SK-N-MC (cell line): ENCODE measurements around the gene MIB1.

Source experiments
- DNase-seq: peaks from one replicate; pipeline ENCODE4 v3.0.0-alpha.2; 2011; ENCODE audit warnings: low read depth, low spot score
- H3K27ac ChIP-seq: fragments of 200-600 bp; sonication (generic); 2 replicates; pipeline ENCODE4 v1.5.1; 2016; ENCODE audit warnings: mixed run types
- H3K36me3 ChIP-seq: fragments of 200-600 bp; sonication (generic); 2 replicates; pipeline ENCODE4 v1.6.1; 2017; ENCODE audit warnings: antibody characterized with exemption, low read length, mixed read lengths; ENCODE audit not compliant: insufficient read depth
- H3K4me3 ChIP-seq: fragments of 200-600 bp; sonication (generic); 2 replicates; pipeline ENCODE4 v1.5.1; 2016
- H3K9ac ChIP-seq: fragments of 200-600 bp; sonication (generic); 2 replicates; pipeline ENCODE4 v1.8.0; 2017; ENCODE audit warnings: mixed run types, mixed read lengths; ENCODE audit not compliant: insufficient read length
- H3K9me3 ChIP-seq: fragments of 200-600 bp; sonication (generic); 2 replicates; pipeline ENCODE4 v1.6.1; 2017; ENCODE audit warnings: low read depth, mild to moderate bottlenecking, antibody characterized with exemption, low read length, moderate library complexity, mixed read lengths
- EZH2 ChIP-seq: fragments of 200-600 bp; sonication (generic); IDR thresholded peaks from one replicate; pipeline ENCODE4 v1.6.1; 2017; ENCODE audit warnings: antibody characterized with exemption
- FOXP2 ChIP-seq: optimal IDR thresholded peaks from 2 replicates; pipeline ENCODE3; 2011; ENCODE audit warnings: mild to moderate bottlenecking, moderate library complexity; ENCODE audit not compliant: insufficient read depth; ENCODE audit errors: extremely low read length, control extremely low read depth
- POLR2AphosphoS5 ChIP-seq: IDR thresholded peaks from 2 replicates; pipeline ENCODE4 v1.6.1; 2012; ENCODE audit warnings: mild to moderate bottlenecking, low read depth, low read length, borderline replicate concordance

The MIB1 gene

GRCh38 chr18:21864386-21864785 is 123.8 kb downstream of the MIB1 start:
- no peak for DNase-seq
- TF ChIP-seq POLR2AphosphoS5 (no peak), FOXP2 (no peak), EZH2 (no peak)
- Histone ChIP-seq H3K9me3 (no peaks in the 10 kb centered on the region), H3K4me3 (no peak overlapping the region), H3K36me3 (peaks cover 18% of the 10 kb centered on the region), H3K9ac (no peak overlapping the region), H3K27ac (no peak overlapping the region)

DNA sequence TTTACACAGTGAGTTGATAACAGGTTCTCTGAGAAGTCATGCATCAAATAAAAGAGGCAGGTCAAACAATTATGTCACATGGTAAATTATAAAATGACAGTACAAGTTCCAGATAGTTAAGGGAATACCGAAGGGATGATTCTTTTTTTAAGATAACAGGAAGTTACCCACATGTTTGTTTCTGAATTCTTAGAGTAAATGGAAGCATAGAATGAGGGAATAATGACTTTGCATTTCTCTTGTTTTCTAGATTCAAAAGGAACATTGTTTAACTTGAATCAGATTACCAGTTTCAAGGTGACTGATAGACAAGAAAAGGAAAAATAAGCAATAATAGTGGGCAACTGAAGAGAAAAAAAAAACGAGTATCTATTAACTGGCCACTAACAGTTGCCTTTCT is 124.5 kb downstream of the MIB1 start:
- Histone ChIP-seq H3K36me3 (peaks cover 17% of the 10 kb centered on the region), H3K9me3 (no peaks in the 10 kb centered on the region), H3K4me3 (no peak overlapping the region), H3K9ac (no peak overlapping the region), H3K27ac (no peak overlapping the region)
- DNase-seq, result no peak
- TF ChIP-seq FOXP2, result no peak
- TF ChIP-seq POLR2AphosphoS5, result no peak

DNA sequence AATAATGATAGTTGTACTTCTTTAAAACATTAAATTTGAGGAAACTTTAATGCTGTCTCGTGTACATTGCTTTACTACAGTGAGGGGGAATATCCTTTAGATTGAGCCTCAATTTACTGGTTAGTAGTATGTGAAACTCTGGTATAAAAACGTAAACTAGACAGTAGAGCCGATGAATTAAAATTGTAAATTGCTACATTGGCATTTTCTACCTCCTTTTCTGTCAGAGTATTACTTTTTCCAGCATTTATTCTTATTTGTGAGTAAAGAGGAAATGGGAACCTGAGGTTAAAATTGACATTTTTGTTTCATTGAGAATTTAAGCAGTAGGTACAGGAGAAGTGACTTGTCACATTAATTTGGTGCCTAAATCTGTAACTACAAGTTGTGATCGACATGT is 128.2 kb downstream of the MIB1 start:
- H3K9ac ChIP-seq, result no peak overlapping the region
- DNase-seq, result no peak
- H3K9me3 ChIP-seq, result 0 out of 2 replicates have a peak, but pooled peaks cover 4% of the 10 kb centered on the region
- H3K36me3 ChIP-seq, result peaks cover 13% of the 10 kb centered on the region; the same call in 1 of the 2 replicates
- H3K27ac ChIP-seq, result peak overlapping the region; percentile 42; the same call in 1 of the 2 replicates
- H3K4me3 ChIP-seq, result no peak overlapping the region
- TF ChIP-seq EZH2, result no peak
- no peak for TF ChIP-seq POLR2AphosphoS5
- no peak for TF ChIP-seq FOXP2

DNA sequence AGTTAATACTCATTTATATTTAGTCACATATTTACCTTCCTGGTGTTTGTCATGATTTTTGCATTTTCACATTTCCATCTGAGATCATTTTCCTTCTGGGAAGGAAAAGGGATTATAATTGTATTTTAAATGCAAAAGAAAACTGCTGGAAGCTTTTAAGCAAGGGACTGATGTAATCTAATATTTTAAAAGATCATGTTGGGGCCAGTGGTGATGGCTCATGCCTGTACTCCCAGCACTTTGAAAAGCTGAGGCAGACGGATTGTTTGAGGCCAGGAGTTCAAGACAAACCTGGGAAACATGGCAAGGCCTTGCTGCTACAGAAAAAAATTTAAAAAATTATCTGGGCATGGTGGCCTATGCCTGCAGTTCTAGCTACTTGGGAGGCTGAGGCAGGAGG is 149.0 kb downstream of the MIB1 start:
- Histone ChIP-seq H3K4me3 (no peak overlapping the region), H3K9me3 (no peaks in the 10 kb centered on the region), H3K36me3 (no peaks in the 10 kb centered on the region), H3K9ac (no peak overlapping the region), H3K27ac (no peak overlapping the region)
- TF ChIP-seq FOXP2 (no peak), EZH2 (no peak), POLR2AphosphoS5 (no peak)
- DNase-seq, result no peak

- no peak overlapping the region for H3K9ac ChIP-seq
- H3K9me3 ChIP-seq, result no peaks in the 10 kb centered on the region
- H3K4me3 ChIP-seq, result no peak overlapping the region
- H3K27ac ChIP-seq, result no peak overlapping the region
- DNase-seq, result no peak
- no peak for TF ChIP-seq EZH2
- TF ChIP-seq POLR2AphosphoS5, result no peak
- TF ChIP-seq FOXP2, result no peak
- no peaks in the 10 kb centered on the region for H3K36me3 ChIP-seq
Measured at GRCh38 chr18:21894619-21895367, 154.2 kb downstream of the MIB1 start.

- Histone ChIP-seq H3K9ac (no peak overlapping the region), H3K4me3 (no peak overlapping the region), H3K36me3 (no peaks in the 10 kb centered on the region), H3K9me3 (no peaks in the 10 kb centered on the region), H3K27ac (no peak overlapping the region)
- DNase-seq, result no peak
- TF ChIP-seq EZH2 (no peak), FOXP2 (no peak), POLR2AphosphoS5 (no peak)
Measured at GRCh38 chr18:21896732-21897336, 156.2 kb downstream of the MIB1 start.

- Histone ChIP-seq H3K4me3 (no peak overlapping the region), H3K9ac (no peak overlapping the region), H3K27ac (no peak overlapping the region), H3K36me3 (no peaks in the 10 kb centered on the region), H3K9me3 (no peaks in the 10 kb centered on the region)
- peak; percentile 3 for DNase-seq
- TF ChIP-seq POLR2AphosphoS5 (no peak), EZH2 (no peak), FOXP2 (no peak)
Measured at GRCh38 chr18:21897811-21898210, 157.2 kb downstream of the MIB1 start.

GRCh38 chr18:21900605-21901352 is 160.2 kb downstream of the MIB1 start:
- Histone ChIP-seq H3K36me3 (no peaks in the 10 kb centered on the region), H3K4me3 (no peak overlapping the region), H3K9me3 (no peaks in the 10 kb centered on the region), H3K9ac (no peak overlapping the region), H3K27ac (no peak overlapping the region)
- TF ChIP-seq EZH2, result no peak
- no peak for TF ChIP-seq POLR2AphosphoS5
- TF ChIP-seq FOXP2, result no peak
- DNase-seq, result no peak
